Measurements from ENCODE around the gene EPHA8.

EPHA8 gene

DNA sequence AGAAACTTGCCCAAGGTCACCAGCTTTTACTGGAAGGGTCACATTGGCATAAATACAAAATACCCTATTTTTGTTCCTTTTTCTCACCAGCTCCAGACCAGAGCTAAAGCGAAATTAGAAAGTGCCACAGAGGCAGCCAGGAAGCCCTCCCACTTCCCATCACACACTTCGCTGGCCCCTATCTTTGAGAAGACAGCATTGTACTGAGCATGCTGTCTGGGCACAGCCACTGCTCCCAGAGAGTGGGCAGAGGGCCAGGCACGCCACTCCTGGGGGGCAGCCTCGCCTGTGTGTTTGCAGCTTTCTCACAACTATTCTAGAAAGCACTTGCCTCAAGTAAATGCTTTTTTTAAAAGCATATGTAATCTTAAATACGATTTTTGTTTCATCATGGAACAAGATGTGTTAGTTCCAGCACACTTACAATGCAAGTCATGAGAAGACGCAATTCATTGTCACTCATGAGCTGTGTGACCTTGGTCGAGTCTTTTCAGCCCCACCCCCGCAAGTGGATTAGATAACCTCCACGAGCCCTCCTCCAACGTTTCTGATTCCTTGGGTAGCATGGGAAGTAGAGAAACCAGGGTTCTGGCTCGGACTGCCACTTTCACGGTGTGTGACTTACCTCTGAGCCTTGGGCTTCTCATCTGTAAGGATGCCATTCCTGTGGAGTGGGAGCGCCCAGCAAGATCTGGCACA, 25.7 kb upstream of the EPHA8 start:
- DNase-seq, result no peak

- no peak for DNase-seq
These were observed 23.7 kb upstream of the EPHA8 start for GRCh38 chr1:22539510-22540118.

DNA sequence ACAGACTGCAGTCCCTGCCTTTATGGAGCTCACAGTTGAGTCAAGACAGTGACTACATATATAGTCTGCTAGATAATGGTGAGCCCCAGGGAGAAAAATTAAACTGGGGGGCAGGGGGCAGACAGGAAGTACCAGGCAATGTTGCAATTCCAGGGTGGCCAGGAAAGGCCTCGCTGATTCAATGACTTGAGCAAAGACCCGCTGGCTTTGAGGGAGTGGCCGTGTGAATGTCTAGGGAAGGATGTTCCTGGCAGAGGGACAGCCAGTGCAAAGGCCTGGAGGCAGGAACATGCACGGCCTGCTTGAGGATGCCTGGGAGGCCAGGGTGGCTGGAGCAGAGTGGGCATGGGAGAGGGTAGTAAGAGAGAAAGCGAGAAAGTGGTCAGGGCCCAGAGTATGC, 23.0 kb upstream of the EPHA8 start:
- no peak for DNase-seq

- DNase-seq, result no peak
These were observed 20.4 kb upstream of the EPHA8 start for GRCh38 chr1:22542886-22543285.

DNA sequence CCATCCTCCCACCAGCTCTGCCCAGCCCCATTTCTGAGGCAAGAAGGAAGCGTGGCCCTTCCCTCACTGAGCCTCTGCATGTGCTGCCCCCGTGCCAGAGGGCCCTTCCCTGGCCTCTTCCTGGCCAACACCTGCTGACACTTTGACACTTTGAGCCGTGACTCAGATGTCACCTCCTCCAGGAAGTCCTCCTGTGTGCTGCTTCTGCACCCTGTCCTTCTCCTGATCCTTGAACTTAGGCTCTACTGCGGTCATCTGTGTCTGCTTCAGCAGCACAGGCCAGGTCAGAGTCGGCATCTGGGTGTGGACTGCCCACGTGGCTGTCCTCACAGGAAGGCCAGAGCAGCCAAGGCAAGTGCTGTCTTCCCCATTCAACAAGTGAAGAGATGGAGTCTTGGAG, 19.6 kb upstream of the EPHA8 start:
- DNase-seq, result no peak

DNA sequence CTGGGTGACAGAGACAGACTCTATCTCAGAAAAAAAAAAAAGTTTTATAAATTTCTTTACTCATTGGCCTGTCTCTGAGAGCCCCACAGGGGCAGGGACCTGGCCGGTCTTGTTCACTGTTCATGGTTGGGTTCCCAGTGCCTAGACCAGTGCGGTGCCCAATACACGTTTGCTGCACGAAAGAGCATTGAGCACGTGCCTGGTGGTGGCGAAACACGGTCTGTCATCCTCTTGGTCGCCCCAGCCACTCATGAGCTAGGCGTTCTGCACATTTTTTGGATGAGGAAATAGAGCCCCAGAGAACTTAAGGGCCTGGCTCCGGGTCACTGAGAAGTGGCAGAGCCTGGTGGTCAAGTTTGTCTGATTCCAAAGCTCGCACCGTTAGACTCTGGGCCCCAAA, 18.7 kb upstream of the EPHA8 start:
- DNase-seq, result no peak

DNA sequence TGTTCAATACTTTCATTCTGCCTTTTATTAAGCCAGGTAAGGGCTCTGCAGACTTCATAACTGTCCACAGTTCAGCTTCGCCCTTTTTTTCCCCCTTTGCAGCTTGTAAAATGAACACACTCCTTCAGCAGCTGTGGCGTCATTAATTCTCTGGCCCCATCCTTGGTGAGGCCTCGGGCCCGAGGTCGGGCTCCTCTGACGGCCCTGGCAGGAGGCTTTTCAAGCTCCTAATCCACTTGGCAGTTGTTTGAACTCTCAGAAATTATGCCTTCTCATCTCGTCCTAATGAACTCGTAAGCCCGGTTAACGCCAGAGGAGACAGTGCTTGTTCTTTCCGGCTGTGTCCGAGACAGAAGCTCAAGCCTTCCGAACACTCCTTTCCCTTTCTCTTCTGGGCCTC, 18.1 kb upstream of the EPHA8 start:
- DNase-seq, result no peak

DNA sequence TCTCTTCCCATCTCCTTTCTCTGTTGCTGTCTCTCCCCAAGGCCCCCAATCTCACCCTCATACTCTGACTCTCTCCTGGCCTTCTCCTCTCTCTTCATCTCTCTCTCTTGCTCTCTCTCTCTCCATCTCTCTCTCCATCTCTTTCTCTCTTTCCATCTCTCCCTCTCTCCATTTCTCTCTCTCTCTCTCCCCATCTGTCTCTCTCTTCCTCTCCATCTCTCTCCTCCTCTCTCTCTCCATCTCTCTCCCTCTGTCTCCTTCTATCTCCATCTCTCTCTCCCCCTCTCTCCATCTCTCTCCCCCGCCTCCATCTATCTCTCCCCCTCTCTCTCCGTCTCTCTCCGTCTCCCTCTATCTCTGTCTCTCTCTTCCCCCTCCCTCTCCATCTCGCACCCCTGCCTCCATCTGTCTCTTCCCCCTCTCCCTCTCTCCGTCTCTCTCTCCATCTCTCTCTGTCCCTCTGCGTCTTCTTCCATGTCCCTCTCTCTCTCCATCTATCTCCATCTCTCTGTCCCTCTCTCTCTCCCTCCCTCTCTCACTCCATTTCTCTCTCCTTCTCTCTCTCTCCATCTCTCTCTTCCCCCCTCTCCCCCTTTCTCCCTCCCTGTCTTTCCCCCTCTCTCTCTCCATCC, 16.0 kb upstream of the EPHA8 start:
- no peak for DNase-seq

DNA sequence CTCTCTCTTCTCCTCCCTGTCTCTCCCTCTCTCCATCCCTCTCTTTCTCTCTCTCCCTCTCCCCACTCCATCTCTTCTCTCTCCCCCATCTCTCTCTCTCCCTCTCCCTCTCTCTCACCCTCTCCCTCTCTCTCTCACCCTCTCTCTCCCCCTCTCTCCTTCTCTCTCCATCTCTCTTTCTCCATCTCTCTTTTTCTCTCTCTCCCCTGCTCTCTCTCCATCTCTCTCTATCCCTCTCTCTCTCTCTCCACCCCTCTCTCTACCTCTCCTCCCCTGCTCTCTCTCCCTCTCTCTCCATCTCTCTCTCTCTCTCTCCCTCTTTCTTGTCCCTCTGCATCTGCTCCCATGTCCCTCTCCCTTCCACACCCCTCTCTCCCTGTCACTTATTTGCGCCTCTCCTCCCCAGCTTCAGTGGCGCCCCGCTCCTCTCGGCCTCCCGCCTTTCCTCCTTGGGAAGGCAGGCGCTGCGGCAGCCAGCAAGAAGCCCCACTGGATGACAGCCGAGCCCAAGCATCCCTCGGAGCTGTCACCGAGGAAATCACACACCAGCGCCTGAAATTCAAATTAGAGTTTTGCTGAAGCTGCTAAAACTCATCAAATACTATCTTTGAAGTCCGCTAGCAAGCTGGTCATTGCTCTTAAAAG, 15.3 kb upstream of the EPHA8 start:
- no peak for DNase-seq

DNA sequence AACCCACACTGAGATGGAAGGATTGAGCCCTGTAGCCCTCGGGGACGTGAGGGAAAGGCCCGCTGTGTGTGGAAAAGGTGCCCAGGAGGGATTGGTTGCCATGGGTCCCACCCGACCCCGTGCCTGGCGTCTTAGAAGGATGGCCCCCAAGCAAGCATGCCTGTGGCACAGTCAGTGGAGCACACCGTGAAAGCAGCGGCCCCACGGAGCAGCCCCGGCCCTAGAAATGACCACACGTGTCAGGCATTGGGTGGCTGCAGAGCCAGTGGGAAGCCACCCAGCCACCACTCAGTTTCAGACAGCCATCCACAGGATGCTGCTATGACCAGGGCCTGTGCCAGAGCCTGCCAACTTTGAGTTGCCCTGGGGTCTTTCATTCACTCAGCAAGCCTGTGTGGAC, 13.3 kb upstream of the EPHA8 start:
- DNase-seq, result no peak

- no peak for DNase-seq
These were observed 11.7 kb upstream of the EPHA8 start for GRCh38 chr1:22551591-22551990.

DNA sequence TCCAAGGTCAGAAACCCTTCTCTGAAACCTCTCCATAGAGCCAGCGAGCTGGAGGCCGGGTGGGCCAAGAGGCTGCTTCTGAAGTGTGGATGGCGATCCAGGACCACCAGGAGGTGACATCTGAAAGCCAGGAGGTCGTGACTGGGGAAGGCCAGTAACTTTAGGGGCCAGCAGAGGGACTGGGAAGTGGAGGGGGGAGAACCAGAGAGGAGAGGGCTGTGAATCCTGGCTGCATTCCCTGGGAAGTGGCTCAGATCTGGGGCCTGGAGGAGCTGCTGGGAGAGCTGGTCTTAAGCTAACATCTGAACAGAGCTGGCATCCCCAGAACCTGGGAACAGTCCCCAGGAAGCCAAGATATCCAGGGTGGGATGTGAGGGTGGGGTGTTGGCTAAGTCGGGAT, 11.3 kb upstream of the EPHA8 start:
- no peak for DNase-seq

DNA sequence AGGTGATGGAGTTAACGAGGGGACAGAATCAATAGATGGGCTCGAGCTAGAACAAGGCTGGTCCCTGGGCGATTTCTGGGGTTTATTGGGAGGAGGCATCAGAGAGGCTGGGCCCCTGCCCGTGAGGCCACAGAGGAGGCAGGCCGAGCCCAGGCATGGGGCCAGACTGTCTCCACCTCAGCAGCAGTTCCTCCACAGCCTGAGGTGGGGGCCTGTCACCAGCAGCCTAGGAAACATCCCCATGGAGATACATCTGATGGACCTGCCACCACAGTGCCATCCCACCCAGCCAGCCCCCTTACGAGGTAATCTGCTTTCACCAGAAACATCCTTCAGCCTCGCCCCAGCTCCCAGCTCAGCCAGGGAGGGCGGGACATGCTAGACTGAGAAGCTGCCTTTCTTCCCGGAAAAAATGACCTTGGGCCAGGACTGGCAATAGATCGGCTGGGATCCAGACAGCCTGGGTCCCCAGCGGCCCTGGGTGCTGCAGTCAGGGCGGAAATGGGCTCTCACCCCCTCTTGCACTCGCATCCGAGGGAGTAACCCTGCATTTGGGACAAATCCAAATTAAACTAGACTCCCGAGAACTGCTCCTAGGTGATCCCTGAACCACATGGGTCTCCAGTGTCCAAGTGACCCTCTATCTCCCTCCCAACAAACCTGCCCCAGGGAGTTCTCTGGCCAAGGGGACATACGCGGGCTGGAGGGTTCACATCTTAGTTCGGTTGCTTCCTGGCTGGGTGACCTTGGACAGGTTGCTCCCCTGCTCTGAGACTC, 10.0 kb upstream of the EPHA8 start:
- no peak for DNase-seq

DNA sequence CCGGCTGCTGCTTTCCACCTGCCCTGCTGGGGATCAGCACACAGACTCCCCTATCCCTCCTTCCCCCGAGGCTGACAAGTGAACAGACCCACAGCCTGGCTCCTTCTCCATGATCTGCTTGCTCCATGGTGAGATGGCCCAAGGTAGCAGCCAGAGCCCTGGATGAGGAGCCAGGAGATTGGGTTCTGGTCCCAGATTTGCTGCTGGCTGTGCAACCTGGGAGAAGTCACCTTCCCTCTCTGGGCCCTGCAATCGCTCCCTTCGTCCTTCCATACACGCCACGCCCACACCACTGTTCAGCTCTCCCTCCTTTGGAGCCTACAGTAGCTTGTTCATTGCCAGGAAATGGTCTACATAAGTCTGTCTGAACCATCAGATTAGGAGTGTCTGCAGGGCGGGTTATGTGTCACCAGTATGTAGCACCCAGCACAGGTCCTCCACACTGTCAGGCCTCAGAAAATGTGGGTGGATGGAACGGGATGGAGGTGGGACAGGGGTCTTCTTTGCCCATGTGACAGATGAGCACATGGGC, 9.2 kb upstream of the EPHA8 start:
- DNase-seq, result no peak

- DNase-seq, result no peak
These were observed 8.0 kb upstream of the EPHA8 start for GRCh38 chr1:22555371-22555656.

DNA sequence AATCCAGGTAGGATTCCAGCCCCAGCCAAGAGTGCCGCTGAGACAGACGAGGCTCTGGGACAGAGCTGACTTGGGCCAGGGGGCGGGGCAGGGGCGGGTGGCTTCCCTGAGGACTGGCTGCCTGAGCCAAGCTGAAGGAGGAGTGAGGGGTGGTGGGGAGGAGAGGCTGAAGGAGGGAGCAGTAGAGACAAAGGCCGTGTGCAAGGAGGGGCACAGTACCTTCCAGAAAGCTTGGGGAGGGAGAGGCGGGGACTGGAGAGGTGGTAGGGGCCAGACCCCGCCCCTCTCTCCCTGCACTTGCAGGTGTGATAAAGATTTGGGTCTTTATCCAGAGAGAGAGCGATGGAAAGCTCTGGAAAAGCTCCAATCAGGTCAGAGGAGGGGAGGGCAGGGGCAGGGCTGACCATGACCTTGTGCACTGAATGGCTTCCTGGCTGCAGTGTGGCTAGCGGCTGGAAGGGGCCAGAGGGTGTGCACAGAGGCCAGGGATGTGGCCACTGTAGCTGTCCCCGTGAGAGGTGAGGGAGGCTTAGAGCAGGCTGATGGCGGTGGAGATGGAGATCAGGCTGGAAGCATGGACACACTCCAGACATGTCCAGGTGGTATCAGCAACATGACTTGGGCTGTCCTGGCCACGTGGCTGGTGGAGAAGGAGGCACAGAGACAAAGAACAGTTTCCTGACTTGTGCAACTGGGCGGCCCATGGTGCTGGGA, 6.7 kb upstream of the EPHA8 start:
- DNase-seq, result no peak

DNA sequence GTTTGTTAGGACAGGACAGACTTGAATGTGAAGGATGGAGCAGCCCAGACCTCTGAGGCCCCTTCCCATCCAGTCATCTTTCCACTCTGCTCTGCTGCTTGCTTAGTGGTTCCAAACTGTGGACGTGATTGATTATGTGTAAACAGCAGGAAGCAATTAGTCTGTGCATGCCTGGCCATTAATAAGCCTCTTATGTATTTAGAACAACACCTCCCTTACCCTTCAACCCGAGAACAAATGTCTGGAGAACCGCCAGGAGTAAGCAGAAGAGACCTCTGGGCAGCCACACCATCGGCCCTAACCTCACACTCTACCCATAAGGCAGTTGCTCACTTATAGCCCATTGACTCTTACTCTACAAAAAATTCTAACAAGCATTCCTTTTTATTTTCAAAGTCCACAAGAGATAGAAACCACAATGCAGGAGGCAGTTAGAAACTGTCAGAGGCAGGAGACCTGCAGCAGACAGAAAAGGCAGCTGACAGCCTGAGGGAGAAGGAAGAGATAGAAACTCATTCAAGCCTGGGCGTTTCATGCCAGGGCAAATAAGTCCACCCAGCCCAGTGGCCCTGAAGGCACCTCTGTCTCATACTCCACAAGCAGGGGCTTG, 5.8 kb upstream of the EPHA8 start:
- no peak for DNase-seq

GRCh38 chr1:22563671-22564602, 648 bp downstream of the EPHA8 start:
- no peak for DNase-seq

DNA sequence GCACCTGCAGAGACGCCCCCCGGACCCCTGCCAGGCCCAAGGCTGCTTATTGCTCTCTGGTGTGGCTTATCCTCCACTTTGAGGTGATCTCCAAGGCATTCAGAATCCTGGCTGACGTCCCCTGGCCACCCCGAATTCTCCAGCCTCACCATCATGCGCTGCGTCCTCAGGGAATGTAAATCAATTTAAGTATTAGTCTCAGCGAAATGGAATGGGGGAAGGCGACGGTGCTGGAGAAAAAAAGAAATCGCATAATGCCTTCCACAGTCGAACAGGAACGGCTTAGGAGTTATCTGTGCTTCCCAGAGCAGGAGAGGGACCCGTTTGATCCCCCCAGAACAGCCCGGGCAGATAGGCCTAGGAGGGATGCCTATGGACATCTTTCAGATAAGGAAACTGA, 2.9 kb downstream of the EPHA8 start:
- DNase-seq, result no peak

DNA sequence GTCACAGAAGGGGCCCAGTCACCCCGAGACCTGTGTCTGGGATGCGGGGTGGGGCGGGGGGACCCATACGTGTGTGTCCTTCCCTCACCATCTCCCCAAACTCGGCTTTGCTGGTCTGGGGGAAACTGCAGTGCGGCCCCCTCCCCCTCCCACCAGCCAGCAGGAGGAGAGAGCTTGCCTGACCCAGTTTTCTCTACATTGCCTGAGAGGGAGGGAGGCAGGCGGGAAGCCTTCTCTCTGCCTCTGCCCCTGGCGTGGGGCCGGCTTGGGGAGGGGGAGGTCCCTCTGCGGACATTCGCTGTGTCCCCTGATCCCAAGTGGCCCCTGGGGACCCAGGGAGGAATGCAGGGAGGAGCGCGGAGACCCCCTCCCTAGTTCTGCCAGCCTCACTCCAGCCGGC, 3.9 kb downstream of the EPHA8 start:
- no peak for DNase-seq

GRCh38 chr1:22567994-22568393, 4.7 kb downstream of the EPHA8 start:
- no peak for DNase-seq
